NCI-H460 (cell line): Measurements from ENCODE around the gene KLHL21. TPM values are rescaled to one million over a fixed set of nuclear protein-coding genes. Genes with fewer than 3 reads are reported as not detected.

ENCODE experiments used
- DNase-seq: peaks from one replicate; pipeline ENCODE4 v3.0.0-alpha.2; 2016; ENCODE audit warnings: low read depth; ENCODE audit errors: extremely low read depth
- total RNA-seq: library from RNA; depleted of rRNA; stranded (reverse); fragments of >200 nt; shearing (Covaris generic); gene quantifications from 2 replicates; pipeline ENCODE4 v1.2.3, GENCODE V29; 2014

The KLHL21 gene
- total RNA-seq, 1 experiment from 2014 or later, result 14.5 TPM

DNA sequence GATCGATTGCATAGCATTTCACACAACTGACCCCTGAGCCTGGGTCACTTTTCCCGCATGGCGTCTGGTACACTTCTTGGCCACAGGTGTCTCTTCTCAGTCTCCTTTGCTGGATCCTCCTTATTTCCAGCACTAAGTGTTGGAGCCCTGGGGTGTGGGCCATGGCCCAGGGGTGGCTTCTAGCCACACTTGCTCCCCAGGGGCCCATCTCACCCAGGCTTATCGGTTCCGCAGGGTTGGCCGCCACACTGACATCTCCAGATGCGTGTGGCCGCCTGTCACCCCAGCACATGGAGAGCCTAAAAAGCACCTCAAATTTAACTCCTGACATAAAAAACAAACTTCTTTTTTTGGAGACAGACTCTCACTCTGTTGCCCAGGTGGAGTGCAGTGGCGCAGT is 24.4 kb upstream of the KLHL21 start:
- DNase-seq, result no peak

DNA sequence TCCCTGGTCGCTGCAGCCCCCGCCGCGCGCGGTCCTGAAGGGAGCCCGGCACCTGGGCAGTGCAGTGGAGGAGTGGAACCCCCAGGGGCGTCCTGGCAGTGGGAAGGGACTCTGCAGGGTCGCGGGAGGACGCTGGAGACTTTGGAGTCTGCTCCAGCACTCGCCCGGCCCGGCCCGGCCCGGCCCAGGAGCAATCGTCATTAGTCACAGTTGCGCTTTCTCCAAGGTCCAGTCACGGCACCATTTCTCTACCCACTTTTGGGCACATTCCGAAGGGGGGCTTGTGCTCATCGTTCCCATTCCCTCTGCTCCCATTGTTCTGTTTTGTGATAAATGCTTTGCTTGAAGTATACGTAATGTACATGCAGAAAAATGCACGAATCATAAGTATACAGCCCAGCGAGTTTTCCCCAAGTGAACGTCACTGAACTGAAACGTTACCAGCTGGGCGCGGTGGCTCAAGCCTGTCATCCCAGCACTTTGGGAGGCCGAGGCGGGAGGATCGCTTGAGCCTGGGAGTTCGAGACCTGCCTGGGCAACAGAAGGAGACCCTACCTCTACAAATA is 23.0 kb upstream of the KLHL21 start:
- DNase-seq, result no peak

DNA sequence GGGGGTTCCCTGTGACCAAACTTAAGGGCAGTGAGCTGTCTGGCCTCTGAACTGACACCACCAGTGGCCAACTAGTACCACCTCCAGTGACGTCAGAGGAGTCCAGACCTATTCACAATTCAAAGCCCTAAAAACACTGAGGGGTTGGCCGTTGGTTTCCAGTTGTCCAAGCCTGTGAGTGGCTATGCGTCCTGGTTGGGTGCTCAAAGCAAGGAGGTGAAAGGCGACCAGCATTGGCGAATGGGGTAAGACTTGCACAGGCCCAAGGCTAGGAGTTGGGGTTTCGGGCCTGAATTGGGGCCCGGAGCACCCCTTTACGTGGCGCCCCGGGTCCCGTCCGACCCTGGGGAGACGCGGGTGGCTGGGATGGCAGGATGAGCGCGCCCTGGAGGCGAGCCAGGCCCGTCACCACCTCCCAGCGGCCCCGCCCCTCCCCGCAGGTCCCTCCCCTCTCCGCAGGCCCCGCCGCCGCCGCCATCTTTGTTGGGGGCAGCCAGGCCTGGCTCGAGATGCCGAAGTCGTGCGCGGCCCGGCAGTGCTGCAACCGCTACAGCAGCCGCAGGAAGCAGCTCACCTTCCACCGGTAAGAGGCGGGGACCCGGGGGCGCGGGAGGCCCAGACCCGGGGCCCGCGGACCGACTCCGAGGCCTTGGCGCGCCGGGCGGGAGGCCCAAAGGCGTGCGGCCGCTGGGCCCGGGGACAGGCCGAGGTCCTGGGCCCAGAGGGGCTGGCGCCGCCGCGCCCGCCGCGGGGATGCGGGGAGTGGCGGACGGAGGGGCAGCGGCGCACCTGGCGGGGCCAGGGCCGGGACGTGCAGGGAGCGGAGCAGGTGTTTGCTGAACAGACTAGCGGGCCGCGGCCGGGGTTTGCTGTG is 22.3 kb upstream of the KLHL21 start, which contains the start of gene THAP3:
Gene THAP3, plus strand, starts transcription at position 159 of the 874 bp plus-strand sequence. Its CDS starts 351 bp downstream, at position 510.
- peak; percentile 68 for DNase-seq

DNA sequence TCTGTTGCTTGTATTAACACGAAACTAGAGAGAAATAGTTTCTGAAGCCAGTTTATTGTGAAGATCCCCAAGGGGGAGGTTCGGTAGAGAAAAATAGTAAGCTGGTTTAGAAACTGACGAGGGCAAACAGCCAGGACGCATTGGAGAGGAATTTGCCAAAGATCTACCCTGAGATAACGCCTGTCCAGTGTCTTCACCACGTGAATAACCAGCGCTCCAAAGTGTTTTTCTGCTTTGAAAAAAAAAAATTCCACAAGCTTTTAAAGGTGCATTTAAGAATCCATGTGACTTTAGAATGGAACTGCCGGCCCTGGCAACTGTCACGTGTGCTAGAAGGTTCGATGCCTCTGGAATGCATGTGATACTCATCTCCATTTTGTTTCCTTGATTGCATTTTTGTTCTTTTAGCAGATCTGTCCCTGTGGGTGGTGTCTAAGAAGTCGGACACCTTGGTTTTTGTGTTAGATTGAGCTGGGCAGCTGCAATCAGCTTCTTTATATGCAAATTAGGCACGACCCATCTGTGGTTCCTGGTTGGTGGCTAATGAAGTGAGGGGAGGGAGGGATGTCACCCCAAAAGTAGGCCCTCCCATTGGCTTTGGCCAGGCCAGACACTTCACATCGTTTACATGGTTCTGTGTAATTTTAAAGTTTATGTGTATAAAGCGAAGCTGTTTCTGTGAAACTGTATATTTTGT is 20.7 kb upstream of the KLHL21 start:
- DNase-seq, result no peak

DNA sequence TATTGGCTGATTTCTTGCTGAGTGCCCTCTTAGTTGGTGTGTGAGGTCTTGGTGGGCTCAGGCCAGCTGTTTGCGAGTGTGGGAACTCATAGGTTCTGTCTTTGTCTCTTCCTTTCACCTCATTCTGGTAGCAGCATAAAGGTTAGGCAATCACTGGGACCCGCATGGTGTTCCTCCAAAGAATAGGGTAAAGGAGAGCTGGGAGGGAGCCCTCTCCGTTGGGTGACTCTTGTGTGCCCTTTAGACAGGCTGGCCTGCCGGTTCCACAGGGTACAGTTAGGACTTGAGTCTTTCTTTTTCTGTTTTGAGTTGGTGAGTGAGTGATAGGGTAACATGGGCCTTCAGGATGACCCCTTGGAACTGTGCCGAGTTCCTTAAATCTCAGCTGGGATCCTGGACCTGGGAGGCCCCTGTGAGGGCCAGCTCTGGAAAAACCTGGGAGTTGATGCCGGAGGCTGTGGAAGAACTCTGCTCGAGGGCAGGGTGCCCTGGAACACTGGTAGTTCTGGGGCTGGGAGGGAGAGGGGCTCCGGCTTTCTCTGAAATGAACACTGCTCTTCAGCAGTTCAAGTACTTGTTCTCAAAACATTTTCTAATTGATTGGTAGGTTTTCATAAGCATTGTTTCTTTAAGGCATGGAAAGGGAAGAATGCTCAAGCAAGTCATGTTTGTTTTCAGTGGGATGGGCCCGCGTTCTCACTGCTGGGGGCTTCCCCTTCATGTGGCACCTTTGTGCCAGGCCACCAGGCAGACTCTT is 19.9 kb upstream of the KLHL21 start:
- DNase-seq, result no peak

DNA sequence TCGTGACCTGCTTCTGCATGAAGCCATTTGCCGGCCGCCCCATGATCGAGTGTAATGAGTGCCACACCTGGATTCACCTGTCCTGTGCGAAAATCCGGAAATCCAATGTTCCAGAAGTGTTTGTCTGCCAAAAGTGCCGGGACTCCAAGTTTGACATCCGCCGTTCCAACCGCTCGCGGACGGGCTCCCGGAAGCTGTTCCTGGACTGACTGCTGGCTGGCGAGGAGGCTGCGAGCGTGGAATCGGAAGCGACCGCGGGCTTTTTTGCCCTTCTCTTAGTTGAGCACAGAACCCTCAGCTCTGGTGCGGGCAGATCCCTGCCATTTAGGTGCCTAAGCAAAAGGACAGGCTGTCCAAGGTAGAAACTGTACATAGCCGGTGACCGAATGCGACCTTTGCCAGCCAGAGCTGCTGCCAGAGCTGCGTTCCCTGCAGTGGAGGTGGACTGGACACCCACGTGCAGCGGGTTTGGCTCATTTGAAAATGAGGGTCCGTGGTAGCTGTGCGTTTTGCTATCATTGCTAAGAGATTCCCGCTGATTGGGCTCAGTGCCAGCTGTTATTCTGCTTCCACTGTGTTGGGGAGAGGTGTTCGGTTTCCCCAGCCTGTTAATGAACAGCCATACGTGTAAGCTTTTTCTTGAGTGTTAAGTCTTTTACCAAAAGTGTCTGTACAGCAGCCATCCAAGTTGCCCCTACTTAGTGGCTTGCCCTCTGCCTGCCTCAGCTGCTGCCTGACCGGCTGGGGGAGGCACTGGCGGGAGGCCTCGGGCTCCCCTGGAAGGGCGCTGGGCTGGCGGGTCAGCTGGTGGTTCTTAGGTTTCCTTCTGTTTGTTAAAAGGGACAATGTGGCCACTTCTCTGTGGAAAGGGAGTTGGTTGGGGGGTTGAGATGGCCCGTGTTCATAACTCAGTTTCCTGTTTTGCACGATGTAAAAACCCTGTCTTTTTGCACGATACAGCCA is 19.0 kb upstream of the KLHL21 start:
- no peak for DNase-seq

DNA sequence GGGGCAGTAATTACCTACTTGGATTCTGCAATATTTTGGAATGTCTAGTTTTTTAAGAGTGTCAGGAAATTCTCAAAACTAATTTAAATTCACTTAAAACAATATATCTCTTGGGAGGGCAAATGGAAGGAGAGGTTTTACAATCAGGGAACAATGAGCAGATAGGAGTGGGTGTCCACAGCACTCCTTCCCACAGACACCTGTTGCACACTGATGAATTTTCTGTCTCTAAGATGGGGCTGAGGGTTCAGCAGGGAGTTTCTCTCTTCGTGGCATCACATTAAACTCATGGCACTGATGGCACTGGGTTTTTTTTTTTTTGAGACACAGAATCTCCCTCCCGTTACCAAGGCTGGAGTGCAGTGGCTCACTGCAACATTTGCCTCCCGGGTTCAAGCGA is 16.4 kb upstream of the KLHL21 start:
- no peak for DNase-seq

DNA sequence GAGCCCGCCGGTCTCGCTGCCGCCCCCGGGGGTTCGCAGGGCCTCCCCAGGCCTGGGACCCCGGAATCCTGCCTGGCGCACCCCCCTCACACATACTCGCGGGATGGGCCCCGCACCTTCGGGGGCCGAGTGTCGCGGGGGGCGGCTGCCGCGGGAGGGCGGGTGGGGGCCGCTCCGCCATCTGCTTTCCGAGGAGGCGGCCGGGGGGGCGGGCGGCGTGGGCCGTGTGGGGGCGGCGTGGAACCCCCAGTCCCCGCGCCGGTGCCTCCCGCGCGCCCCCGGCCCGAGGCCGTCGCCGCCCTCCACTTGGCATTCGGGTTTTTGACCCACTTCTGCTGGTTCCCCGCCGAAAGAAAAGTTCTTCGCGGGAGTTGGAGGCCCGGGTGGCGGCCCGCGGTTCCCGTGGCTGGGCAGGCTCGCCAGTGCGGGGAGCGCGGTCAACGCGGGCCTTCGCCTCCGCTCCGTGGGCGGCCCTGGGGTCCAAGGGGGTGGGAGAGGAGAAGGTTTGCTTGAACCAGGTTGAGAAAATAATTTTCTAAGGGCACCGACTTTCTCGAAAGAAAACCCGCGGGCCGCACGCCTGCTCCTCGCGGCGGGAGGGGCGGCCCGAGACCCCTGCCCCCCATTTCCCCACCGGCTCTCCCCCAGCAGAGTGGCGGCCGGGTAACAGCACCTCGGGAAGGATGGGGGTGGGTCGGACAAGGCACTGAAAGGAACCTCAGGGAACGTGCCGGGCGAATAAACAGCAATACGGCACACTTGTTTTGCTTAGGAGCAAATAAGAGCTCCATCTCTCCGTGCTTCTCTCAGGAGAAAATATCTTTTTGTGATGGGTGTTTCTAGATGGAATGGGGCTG is 12.5 kb upstream of the KLHL21 start:
- DNase-seq, result no peak

DNA sequence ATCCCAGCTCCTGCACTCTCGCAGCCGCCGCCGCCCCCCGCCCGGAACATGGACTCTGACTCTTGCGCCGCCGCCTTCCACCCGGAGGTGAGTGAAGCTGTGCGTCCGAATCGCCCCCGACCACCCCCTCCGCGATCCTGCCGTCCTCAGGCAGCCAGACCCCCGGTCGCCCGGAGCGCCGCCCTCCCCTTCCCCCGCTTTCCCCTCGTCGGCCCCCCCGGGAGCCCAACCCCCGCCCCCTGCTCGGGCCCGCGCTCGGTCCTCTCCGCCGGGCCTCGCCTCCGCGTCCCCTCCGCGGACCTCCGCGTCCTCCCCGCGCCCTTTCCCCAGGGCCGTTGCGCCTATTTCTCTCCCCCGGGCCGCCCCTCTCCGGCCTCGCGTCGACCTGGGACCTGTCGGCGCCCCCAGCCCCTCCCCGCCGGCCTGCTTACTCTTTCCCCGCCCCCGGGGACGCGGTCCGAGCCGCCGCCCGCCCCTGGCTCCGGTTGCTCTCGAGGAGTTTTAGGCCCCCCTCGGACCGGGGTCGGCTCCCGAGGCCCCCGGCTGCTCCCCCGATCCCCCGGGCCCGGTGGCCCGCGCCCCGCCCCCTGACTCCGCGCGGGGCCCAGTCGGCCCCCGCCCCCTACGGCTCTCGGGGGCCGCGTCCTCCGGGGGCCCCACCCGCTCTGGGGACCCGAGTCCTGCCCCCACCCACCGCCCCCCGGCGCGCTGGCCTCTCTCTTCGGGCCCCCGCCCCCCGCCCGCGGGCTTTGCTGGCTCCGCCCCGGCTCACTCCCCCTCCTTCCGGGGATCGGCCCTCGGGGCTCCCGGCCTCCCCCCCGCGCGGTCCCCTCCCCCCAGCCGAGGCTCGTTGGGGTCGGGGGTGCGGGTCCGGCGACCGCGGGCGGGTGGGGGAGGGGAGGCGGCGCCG is 11.6 kb upstream of the KLHL21 start:
- DNase-seq, result no peak

DNA sequence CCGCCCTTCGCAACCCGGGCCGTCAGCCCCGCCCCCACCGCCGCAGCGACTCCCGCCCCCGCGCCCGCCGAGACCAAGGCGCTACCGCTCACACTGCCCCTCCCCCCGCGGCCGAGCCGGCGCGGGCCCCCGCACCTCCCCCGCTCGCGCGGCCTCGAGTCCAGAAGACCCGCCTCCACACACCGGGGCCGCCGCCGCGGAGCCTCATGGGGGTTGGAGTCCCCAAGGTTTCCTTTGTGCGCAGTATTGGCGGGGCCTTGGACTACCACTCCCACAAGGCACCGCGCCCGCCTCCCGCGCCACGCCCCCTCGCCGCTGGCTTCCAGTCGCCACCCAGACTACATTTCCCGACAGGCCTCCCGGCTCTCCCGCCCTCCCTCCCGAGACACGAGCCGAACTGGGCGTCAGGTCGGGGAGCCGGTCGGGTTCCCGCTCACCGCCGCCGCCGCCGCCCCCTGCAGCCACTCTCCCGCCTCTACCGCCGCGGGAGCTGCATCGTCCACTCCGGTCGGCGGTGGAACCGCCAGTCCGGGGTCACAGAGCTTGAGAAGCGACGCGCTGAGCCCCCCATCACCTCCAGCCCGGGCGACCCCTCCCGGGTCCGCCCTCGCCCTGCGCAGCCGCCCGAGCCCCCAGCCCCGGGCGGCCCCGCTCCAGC is 10.8 kb upstream of the KLHL21 start, which contains the start of gene PHF13:
Gene PHF13, plus strand, starts transcription at position 371 of the 658 bp plus-strand sequence. CDS start 336 bp downstream, outside the sequence.
- peak; percentile 97 for DNase-seq

DNA sequence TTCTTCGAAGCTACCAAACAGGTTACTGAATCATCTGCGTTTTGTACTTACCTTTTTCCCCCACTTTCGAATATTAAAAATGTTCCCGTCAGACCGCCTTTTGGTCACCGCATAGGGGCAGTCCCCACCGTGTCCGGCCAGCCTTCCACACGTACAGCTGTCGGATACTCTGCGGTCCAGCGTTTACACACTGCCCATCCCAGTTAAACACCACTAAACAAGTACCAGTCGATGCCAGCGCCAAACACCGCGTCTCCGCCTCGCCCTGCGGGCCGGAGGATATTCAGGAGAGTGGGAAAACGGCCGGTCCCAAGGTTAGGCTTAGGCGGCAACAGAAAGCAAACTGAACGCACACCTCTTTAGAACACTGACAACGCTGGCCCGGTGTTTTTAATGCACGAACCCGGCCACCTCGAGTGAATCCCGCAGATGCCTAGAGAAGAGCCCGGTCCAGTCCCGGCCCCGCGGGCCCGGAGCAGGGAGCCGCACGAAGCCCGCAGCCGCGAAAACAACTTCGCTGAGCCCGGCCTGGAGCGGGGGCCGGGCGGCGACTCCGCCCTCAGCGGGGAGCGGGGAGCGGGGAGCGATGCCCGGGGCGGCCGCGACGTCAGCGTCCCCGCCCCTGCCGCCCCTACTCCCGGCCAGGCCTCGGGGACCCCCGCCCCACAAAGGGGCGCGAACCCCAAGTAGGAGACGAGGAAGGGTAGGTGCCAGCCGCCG is 10.1 kb upstream of the KLHL21 start:
- no peak for DNase-seq

DNA sequence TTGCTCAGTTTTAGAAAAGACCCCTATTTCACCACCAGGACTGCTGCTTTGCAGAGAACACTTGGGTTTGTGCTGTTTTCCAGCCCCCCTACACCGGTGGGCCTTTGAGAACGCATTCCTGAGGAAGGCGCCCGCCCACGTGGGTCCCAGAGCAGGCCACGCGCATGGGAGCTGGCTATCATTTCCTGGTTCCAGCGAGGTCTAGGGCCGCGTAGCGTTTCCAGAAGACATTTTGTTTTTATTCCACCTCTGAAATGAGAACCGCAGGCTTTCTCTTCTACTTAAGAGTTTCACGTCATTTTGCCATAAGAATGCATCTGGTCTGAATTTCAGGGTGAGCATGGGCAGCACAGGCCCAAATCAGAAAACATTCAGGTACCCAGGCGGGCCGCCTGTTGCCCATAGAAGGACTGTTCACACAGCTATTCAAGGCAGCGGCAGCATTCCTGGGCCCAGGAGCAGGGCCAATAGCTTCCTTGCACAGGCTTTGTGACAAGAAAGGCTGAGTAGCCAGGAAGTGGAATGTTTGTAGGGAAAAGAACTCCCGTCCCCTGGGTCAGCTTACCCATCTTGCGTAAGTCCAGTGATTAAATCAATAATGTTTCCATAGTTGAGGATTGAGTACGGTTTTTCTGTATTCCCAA is 1.4 kb upstream of the KLHL21 start:
- DNase-seq, result no peak

DNA sequence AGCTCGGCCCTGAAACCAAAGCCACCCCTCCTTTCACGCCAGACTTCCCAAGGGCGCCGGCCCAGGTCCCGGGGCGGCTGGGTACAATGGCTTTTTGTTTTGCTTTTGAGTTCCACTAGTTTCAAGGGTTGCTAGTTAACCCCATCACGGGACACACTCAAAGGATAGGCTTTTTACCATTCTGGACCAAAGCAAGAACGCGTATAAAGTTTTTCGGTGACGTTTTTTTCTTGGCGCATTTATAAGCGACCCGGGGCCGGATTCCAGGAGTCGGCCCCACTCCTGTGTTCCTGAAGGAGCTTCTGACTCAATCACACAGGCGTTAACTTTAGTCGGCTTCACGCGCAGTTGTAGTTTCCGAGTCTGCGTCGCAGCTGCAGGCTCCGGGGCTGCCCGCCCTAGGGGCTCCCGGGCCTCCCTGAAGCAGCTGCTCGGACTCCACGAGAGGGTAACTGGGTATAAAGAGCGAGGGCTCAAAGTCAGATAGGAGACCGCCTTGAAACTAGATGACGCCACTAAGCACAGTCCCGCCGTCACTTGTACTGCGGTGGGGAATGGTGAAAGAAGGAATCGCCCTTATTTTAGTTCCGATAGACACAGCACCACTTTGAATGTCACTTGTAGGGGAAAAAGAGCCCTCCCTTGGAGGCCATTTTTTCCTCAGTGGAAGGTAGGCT is 707 bp upstream of the KLHL21 start:
- no peak for DNase-seq

DNA sequence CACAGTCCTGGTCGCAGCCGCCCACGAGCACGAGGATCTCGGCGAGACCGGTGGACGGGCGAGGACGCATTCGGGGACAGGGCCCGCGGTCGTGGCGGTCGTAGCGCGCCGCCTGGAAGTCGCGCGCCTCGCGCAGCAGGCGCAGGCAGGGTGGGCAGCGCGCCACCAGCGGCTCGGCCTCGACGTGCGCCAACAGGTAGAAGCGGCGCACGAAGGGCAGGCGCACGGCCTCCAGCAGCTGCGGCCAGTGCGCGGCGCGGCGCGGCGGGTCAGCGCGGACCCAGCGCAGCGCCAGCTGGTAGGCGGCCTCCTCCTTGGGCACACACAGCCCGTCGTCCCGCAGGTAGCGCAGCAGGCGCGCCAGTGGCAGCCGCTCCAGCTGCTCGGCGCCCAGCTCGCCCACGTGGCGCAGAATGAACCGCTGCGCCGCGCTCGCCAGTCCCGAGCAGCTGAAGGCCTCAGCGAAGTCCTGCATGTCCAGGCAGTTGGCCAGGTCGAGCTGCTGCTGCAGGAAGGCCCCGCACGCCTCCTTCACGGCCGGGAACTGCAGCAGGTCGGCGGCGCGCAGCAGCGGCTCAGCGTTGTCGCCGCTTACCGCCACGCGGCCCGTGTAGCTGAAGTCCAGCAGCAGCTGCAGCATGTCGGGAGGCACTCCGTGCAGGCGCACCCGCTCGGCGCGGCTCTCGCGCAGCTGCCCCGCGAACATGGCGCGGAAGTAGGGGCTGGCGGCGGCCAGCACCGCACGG is 573 bp downstream of the KLHL21 start:
- no peak for DNase-seq
